ENCODE measurements around the gene TAMALIN.

Gene TAMALIN

DNA sequence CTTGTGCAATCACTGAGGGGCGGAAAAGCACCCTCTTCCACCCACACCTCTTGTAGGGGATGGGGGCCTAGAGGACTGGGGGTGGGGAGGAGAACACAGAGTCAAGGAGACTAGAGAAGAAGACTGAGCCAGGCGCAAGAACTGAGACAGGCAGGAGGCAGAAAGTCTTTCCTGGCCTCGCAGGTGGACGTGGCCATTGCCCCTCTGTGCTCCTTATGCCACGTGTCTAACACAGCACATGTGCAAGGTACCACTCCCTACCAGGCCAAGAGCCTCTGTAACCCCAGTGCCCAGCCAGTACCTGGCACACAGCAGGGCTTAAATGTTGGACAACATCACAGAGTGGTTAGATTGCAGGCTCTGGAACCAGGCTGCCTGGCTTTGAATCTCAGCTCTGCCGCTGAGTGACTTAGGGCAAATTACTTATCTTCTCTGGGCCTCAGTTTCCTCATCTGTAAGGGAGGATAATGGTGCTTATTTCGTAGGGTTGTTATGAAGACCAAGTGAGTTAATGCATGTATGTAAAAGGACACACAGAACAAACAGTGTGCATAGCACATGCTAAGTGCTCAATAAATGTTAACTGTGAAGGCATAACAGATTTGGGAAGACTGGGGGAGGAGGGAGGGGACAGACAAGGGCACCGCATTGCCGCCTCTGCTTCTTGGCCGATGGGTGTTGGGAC is 1.4 kb upstream of the TAMALIN start:
- H3K4me3 ChIP-seq (ENCODE audit: control insufficient read depth, low read depth, low read length), result no peak overlapping the region

GRCh38 chr12:52005903-52006703 is 643 bp upstream of the TAMALIN start:
- no peak for TF ChIP-seq CTCF (conservative IDR thresholded peaks at IDR 0.05; ENCODE audit: control insufficient read depth, insufficient read depth, low read depth, low read length)
- no peak for DNase-seq (ENCODE audit: low read depth)
- no peak overlapping the region for H3K4me3 ChIP-seq (ENCODE audit: control insufficient read depth, low read depth, low read length)

More for the DNA sequence above, 1.4 kb upstream of the TAMALIN start:
- no peak for TF ChIP-seq CTCF (conservative IDR thresholded peaks at IDR 0.05; ENCODE audit: control insufficient read depth, insufficient read depth, low read depth, low read length)
- no peak for DNase-seq (ENCODE audit: low read depth)

DNA sequence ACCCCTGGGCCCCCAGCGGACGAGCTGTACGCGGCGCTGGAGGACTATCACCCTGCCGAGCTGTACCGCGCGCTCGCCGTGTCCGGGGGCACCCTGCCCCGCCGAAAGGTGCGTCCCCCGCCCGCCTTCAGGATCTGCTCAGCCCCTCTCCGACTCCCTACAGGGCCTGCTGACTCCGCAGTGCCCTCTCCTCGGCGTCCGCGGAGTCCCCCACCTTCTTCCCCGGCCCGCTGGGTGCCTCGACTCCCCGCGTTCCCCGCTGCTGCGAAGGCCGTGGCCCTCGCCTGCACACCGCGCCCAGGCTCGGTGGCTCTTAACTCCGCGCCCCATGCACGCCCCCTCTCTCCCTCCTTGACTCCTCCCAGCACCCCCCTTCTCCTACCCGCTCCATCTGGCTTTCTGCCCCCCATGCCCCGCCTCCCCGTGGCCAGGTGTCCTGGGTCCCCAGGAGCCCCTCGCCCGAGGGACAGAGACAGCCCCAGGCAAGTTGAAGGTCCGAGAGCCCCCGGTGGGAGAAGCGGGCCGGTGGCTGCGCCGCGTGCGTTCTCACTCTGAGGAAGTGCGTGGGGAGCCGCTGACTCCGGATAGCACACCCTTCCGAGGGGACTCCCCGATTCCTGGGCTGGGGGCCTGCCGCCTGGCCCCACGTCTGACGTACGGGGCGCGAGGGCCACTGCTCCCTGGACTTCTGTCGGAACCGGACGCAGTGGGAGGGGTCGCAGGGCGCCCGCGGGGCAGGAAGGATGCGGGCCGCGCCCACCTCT is 594 bp downstream of the TAMALIN start:
- no peak for DNase-seq (ENCODE audit: low read depth)
- no peak for TF ChIP-seq CTCF (conservative IDR thresholded peaks at IDR 0.05; ENCODE audit: control insufficient read depth, insufficient read depth, low read depth, low read length)
- peak overlapping the region; percentile 48 for H3K4me3 ChIP-seq (ENCODE audit: control insufficient read depth, low read depth, low read length)

- H3K4me3 ChIP-seq (ENCODE audit: control insufficient read depth, low read depth, low read length), result peak overlapping the region; percentile 48
These were observed 1.3 kb downstream of the TAMALIN start for GRCh38 chr12:52007982-52008510.

GRCh38 chr12:52009081-52009751 is 2.5 kb downstream of the TAMALIN start:
- no peak for TF ChIP-seq CTCF (conservative IDR thresholded peaks at IDR 0.05; ENCODE audit: control insufficient read depth, insufficient read depth, low read depth, low read length)
- no peak overlapping the region for H3K4me3 ChIP-seq (ENCODE audit: control insufficient read depth, low read depth, low read length)
- no peak for DNase-seq (ENCODE audit: low read depth)

More at GRCh38 chr12:52007982-52008510, 1.3 kb downstream of the TAMALIN start:
- no peak for DNase-seq (ENCODE audit: low read depth)
- TF ChIP-seq CTCF (conservative IDR thresholded peaks at IDR 0.05; ENCODE audit: control insufficient read depth, insufficient read depth, low read depth, low read length), result no peak

GRCh38 chr12:52010152-52010622 is 3.4 kb downstream of the TAMALIN start:
- peak overlapping the region; percentile 9 for H3K4me3 ChIP-seq (ENCODE audit: control insufficient read depth, low read depth, low read length)

More at GRCh38 chr12:52010152-52010622, 3.4 kb downstream of the TAMALIN start:
- peak; percentile 72 for DNase-seq (ENCODE audit: low read depth)
- no peak for TF ChIP-seq CTCF (conservative IDR thresholded peaks at IDR 0.05; ENCODE audit: control insufficient read depth, insufficient read depth, low read depth, low read length)
